ENCODE measurements around the gene RDX. TPM values are rescaled to one million over a fixed set of nuclear protein-coding genes. Genes with fewer than 3 reads are reported as not detected.

The RDX gene
- total RNA-seq, 1 experiment from 2014 or later: 77.4 TPM

DNA sequence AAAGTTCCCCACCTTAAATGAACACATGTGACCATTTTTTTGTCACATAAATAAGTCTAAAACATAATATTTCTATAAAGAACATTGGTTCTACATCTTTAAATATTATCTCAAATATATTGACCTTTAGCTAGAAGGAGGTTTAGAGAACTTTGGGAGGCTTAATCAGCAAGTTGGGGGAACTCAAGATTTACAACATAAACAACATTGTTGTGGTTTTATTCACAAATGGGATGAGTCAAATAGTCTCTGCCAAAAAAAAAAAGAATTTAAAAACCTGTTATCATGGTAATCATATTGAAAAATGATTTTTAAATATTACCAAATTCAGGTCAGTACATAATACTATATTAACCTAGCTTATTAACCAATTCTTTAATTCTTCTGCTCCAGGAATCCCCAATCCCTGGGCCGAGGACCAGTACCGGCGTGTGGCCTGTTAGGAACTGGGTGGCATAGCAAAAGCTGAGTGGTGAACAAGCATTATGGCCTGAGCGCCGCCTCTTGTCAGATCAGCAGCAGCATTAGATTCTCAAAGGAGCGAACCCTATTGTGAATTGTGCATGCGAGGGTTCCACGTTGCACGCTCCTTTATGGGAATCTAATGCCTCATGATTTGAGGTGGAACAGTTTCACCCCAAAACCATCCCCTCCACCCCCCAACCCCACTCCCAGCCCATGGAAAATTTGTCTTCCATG, 98.2 kb downstream of the RDX start (continued):
- TF ChIP-seq, protein P1, sequence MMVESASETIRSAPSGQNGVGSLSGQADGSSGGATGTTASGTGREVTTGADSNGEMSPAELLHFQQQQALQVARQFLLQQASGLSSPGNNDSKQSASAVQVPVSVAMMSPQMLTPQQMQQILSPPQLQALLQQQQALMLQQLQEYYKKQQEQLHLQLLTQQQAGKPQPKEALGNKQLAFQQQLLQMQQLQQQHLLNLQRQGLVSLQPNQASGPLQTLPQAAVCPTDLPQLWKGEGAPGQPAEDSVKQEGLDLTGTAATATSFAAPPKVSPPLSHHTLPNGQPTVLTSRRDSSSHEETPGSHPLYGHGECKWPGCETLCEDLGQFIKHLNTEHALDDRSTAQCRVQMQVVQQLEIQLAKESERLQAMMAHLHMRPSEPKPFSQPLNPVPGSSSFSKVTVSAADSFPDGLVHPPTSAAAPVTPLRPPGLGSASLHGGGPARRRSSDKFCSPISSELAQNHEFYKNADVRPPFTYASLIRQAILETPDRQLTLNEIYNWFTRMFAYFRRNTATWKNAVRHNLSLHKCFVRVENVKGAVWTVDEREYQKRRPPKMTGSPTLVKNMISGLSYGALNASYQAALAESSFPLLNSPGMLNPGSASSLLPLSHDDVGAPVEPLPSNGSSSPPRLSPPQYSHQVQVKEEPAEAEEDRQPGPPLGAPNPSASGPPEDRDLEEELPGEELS (CRISPR knock-in tag; IDR thresholded peaks at IDR 0.05): no peak
- TF ChIP-seq, protein P2, sequence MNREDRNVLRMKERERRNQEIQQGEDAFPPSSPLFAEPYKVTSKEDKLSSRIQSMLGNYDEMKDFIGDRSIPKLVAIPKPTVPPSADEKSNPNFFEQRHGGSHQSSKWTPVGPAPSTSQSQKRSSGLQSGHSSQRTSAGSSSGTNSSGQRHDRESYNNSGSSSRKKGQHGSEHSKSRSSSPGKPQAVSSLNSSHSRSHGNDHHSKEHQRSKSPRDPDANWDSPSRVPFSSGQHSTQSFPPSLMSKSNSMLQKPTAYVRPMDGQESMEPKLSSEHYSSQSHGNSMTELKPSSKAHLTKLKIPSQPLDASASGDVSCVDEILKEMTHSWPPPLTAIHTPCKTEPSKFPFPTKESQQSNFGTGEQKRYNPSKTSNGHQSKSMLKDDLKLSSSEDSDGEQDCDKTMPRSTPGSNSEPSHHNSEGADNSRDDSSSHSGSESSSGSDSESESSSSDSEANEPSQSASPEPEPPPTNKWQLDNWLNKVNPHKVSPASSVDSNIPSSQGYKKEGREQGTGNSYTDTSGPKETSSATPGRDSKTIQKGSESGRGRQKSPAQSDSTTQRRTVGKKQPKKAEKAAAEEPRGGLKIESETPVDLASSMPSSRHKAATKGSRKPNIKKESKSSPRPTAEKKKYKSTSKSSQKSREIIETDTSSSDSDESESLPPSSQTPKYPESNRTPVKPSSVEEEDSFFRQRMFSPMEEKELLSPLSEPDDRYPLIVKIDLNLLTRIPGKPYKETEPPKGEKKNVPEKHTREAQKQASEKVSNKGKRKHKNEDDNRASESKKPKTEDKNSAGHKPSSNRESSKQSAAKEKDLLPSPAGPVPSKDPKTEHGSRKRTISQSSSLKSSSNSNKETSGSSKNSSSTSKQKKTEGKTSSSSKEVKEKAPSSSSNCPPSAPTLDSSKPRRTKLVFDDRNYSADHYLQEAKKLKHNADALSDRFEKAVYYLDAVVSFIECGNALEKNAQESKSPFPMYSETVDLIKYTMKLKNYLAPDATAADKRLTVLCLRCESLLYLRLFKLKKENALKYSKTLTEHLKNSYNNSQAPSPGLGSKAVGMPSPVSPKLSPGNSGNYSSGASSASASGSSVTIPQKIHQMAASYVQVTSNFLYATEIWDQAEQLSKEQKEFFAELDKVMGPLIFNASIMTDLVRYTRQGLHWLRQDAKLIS (CRISPR knock-in tag; IDR thresholded peaks at IDR 0.05; ENCODE audit: borderline replicate concordance): no peak
- TF ChIP-seq, protein P3, sequence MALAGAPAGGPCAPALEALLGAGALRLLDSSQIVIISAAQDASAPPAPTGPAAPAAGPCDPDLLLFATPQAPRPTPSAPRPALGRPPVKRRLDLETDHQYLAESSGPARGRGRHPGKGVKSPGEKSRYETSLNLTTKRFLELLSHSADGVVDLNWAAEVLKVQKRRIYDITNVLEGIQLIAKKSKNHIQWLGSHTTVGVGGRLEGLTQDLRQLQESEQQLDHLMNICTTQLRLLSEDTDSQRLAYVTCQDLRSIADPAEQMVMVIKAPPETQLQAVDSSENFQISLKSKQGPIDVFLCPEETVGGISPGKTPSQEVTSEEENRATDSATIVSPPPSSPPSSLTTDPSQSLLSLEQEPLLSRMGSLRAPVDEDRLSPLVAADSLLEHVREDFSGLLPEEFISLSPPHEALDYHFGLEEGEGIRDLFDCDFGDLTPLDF (CRISPR knock-in tag; IDR thresholded peaks at IDR 0.05): no peak
- TF ChIP-seq, protein P4, sequence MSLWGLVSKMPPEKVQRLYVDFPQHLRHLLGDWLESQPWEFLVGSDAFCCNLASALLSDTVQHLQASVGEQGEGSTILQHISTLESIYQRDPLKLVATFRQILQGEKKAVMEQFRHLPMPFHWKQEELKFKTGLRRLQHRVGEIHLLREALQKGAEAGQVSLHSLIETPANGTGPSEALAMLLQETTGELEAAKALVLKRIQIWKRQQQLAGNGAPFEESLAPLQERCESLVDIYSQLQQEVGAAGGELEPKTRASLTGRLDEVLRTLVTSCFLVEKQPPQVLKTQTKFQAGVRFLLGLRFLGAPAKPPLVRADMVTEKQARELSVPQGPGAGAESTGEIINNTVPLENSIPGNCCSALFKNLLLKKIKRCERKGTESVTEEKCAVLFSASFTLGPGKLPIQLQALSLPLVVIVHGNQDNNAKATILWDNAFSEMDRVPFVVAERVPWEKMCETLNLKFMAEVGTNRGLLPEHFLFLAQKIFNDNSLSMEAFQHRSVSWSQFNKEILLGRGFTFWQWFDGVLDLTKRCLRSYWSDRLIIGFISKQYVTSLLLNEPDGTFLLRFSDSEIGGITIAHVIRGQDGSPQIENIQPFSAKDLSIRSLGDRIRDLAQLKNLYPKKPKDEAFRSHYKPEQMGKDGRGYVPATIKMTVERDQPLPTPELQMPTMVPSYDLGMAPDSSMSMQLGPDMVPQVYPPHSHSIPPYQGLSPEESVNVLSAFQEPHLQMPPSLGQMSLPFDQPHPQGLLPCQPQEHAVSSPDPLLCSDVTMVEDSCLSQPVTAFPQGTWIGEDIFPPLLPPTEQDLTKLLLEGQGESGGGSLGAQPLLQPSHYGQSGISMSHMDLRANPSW (CRISPR knock-in tag; conservative IDR thresholded peaks at IDR 0.05; ENCODE audit: low read depth): no peak
- TF ChIP-seq ZNF138 (CRISPR knock-in tag; conservative IDR thresholded peaks at IDR 0.05) (no peak), TP53 (CRISPR knock-in tag; IDR thresholded peaks at IDR 0.05) (no peak), JUN (CRISPR knock-in tag; IDR thresholded peaks at IDR 0.05) (no peak)
- TF ChIP-seq, protein P5, sequence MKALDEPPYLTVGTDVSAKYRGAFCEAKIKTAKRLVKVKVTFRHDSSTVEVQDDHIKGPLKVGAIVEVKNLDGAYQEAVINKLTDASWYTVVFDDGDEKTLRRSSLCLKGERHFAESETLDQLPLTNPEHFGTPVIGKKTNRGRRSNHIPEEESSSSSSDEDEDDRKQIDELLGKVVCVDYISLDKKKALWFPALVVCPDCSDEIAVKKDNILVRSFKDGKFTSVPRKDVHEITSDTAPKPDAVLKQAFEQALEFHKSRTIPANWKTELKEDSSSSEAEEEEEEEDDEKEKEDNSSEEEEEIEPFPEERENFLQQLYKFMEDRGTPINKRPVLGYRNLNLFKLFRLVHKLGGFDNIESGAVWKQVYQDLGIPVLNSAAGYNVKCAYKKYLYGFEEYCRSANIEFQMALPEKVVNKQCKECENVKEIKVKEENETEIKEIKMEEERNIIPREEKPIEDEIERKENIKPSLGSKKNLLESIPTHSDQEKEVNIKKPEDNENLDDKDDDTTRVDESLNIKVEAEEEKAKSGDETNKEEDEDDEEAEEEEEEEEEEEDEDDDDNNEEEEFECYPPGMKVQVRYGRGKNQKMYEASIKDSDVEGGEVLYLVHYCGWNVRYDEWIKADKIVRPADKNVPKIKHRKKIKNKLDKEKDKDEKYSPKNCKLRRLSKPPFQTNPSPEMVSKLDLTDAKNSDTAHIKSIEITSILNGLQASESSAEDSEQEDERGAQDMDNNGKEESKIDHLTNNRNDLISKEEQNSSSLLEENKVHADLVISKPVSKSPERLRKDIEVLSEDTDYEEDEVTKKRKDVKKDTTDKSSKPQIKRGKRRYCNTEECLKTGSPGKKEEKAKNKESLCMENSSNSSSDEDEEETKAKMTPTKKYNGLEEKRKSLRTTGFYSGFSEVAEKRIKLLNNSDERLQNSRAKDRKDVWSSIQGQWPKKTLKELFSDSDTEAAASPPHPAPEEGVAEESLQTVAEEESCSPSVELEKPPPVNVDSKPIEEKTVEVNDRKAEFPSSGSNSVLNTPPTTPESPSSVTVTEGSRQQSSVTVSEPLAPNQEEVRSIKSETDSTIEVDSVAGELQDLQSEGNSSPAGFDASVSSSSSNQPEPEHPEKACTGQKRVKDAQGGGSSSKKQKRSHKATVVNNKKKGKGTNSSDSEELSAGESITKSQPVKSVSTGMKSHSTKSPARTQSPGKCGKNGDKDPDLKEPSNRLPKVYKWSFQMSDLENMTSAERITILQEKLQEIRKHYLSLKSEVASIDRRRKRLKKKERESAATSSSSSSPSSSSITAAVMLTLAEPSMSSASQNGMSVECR (CRISPR knock-in tag; IDR thresholded peaks at IDR 0.05; ENCODE audit: borderline replicate concordance): no peak

DNA sequence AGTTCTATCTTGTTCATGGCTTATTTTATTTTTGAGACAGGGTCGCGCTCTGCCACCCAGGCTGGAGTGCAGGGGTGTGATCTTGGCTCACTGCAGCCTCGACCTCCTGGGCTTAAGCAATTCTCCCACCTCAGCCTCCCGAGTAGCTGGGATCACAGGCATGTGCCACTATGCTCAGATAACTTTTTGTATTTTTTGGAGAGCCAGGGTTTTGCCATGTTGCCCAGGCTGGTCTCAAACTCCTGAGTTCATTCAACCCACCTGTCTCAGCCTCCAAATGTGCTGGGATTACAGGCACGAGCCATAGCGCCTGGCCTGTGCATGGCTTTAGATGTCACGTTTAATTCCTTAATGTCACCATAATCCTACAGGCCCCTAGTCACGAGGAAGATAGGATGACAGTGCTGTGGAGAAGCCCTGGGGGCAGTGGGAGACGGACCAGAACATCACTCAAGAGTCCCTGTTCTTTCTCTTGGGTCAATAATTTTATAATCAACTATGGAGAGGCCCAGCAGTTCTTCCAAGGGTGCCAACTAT, 99.5 kb downstream of the RDX start:
- Mint-ChIP-seq H3K27me3 (ENCODE audit: low read depth) (no peaks in the 10 kb centered on the region), H3K4me3 (no peak overlapping the region), H3K36me3 (no peaks in the 10 kb centered on the region), H3K27ac (no peak overlapping the region), H3K4me1 (peaks cover 19% of the 10 kb centered on the region), H3K9me3 (peaks cover 13% of the 10 kb centered on the region)
- DNase-seq (ENCODE audit: low spot score) (no peak), ATAC-seq (no peak)
- ChIA-PET POLR2A (no interaction called here), CTCF (interaction anchor here (1.5 kb wide), 1 partner anchor 239 kb away, joined by 6 read pairs; no protein-coding TSS in a partner anchor)
- TF ChIP-seq ZNF219 (CRISPR knock-in tag; IDR thresholded peaks at IDR 0.05; ENCODE audit: borderline replicate concordance): no peak
- TF ChIP-seq TCF7 (CRISPR knock-in tag; IDR thresholded peaks at IDR 0.05; ENCODE audit: low read depth): no peak
- TF ChIP-seq, protein P6, sequence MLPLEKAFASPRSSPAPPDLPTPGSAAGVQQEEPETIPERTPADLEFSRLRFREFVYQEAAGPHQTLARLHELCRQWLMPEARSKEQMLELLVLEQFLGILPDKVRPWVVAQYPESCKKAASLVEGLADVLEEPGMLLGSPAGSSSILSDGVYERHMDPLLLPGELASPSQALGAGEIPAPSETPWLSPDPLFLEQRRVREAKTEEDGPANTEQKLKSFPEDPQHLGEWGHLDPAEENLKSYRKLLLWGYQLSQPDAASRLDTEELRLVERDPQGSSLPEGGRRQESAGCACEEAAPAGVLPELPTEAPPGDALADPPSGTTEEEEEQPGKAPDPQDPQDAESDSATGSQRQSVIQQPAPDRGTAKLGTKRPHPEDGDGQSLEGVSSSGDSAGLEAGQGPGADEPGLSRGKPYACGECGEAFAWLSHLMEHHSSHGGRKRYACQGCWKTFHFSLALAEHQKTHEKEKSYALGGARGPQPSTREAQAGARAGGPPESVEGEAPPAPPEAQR (CRISPR knock-in tag; IDR thresholded peaks at IDR 0.05): no peak
- TF ChIP-seq, protein P4 (CRISPR knock-in tag; conservative IDR thresholded peaks at IDR 0.05; ENCODE audit: low read depth): no peak
